ENCODE measurements around the gene KIF1C. TPM values are rescaled to one million over a fixed set of nuclear protein-coding genes. Genes with fewer than 3 reads are reported as not detected.
A peak's percentile ranks its signal among the peaks of the same experiment; 100 is the strongest.

Gene KIF1C
- total and polyA plus RNA-seq, 7 experiments from 2014 or later: 3.0 to 46.5 (median 18.7) TPM

DNA sequence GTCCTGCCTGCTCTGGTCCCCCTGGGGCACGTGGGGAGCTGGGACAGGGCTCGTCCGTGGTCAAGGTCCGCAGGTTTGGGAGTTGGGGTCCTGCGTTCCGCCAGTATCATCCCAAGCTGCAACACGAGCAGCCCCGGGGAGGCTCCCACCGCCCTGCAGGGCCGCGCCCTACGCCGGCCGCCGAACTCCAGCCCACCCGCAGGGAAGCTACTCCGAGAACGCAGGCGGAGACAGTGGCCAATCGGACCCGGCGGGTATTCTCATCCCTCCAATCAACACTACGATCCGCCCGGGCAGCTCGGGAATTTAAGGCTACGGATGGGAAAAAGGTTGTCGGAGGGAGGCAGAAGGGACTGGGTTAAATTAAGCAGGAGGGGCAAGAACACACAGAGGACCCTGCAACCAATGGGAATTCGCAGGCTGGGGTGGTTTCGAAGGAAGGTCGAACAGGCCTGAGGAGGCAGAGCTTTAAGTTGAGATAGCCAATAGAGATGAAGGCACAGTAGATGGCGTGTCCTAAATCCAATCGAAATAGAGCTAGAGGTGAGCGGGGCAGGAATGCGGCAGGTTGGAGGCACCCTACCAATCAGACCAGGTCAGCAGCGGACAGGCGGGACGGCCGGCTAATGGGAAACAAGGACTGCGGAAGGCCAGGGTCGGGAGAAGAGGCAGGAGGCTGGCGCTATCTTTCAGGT is 30.8 kb upstream of the KIF1C start:
- peak overlapping the region in 3 of 9 donors; percentile 72 to 90 (median 81) for H3K27ac Mint-ChIP-seq
- peaks cover 0 to 28% (median 1%) of the 10 kb centered on the region in 3 experiments for H3K36me3 ChIP-seq (ENCODE audit: control insufficient read depth in 2 of 3, insufficient read depth in 3 of 3, low read length in 3 of 3)
- H3K27me3 Mint-ChIP-seq: no peaks in the 10 kb centered on the region
- no peaks in the 10 kb centered on the region for H3K9me3 Mint-ChIP-seq
- no peaks in the 10 kb centered on the region for H3K27me3 ChIP-seq (ENCODE audit: control insufficient read depth in 2 of 2, insufficient read depth in 2 of 2, low read length in 2 of 2)
- H3K27ac ChIP-seq (ENCODE audit: low read depth, low read length): peak overlapping the region; percentile 79
- peak overlapping the region; percentile 93 for H3K4me3 ChIP-seq (ENCODE audit: low read length)
- peaks cover 17 to 22% of the 10 kb centered on the region in 2 donors for H3K4me1 ChIP-seq (ENCODE audit: control insufficient read depth in 2 of 2, insufficient read depth in 2 of 2, low read length in 2 of 2)
- no peaks in the 10 kb centered on the region for H3K9me3 ChIP-seq (ENCODE audit: control insufficient read depth in 2 of 3, low read length in 3 of 3)
- intact Hi-C loops (cut with micrococcal nuclease): loop anchor here (1.0 to 5.0 kb wide), 16 partner anchors 13 to 601 kb away; partner anchors contain the start of genes ARRB2 (in 2 of the 2), CAMTA2 (in 2 of the 2), INCA1 (in 2 of the 2) and KIF1C (in 2 of the 2)
- no peak overlapping the region for H3K4me3 Mint-ChIP-seq
- peaks cover 15 to 32% (median 24%) of the 10 kb centered on the region in 7 donors for H3K4me1 Mint-ChIP-seq
- ATAC-seq (peak; percentile 89), DNase-seq (peak in 8 of 9 donors; percentile 25 to 97 (median 95))
- ChIA-PET CTCF (interaction anchor here (0.5 to 3.1 kb wide), 14 partner anchors 9 to 1122 kb away, joined by 3 to 13 read pairs (median 5); partner anchors contain the start of genes ENO3, PFN1, RNF167 and SLC25A11), POLR2A (interaction anchor here (0.7 to 10.3 kb wide), 24 partner anchors 10 to 601 kb away, joined by 3 to 278 read pairs (median 4); partner anchors contain the start of genes C17orf107, CAMTA2, CHRNE and ENO3)
- peaks cover 3 to 35% (median 10%) of the 10 kb centered on the region in 5 donors for H3K36me3 Mint-ChIP-seq

- Mint-ChIP-seq H3K4me1 (peaks cover 15 to 32% (median 24%) of the 10 kb centered on the region in 7 donors), H3K9me3 (no peaks in the 10 kb centered on the region), H3K4me3 (no peak within 1 kb of the TSS), H3K27me3 (no peaks in the 10 kb centered on the region), H3K36me3 (peaks cover 3 to 35% (median 11%) of the 10 kb centered on the region in 5 donors), H3K27ac (peak within 1 kb of the TSS in 4 of 9 donors; percentile 72 to 90 (median 83))
- Histone ChIP-seq H3K4me3 (ENCODE audit: low read length) (peak within 1 kb of the TSS; percentile 93), H3K27ac (ENCODE audit: low read depth, low read length) (peak within 1 kb of the TSS; percentile 79), H3K4me1 (ENCODE audit: control insufficient read depth in 2 of 2, insufficient read depth in 2 of 2, low read length in 2 of 2) (peaks cover 17 to 22% of the 10 kb centered on the region in 2 donors), H3K9me3 (ENCODE audit: control insufficient read depth in 2 of 3, low read length in 3 of 3) (no peaks in the 10 kb centered on the region), H3K36me3 (ENCODE audit: control insufficient read depth in 2 of 3, insufficient read depth in 3 of 3, low read length in 3 of 3) (peaks cover 0 to 36% (median 5%) of the 10 kb centered on the region in 3 experiments), H3K27me3 (ENCODE audit: control insufficient read depth in 2 of 2, insufficient read depth in 2 of 2, low read length in 2 of 2) (no peaks in the 10 kb centered on the region)
- ChIA-PET POLR2A (interaction anchor here (0.7 to 10.3 kb wide), 27 partner anchors 11 to 602 kb away, joined by 3 to 278 read pairs (median 3); partner anchors contain the start of genes ARRB2, C17orf107, CAMTA2 and CHRNE), CTCF (interaction anchor here (0.5 to 3.1 kb wide), 15 partner anchors 10 to 1123 kb away, joined by 3 to 13 read pairs (median 5); partner anchors contain the start of genes ENO3, PFN1, RNF167 and SLC25A11)
- ATAC-seq (peak; percentile 85), DNase-seq (peak; percentile 87 to 98 (median 96))
- intact Hi-C loops (cut with micrococcal nuclease): loop anchor here (1.0 to 5.0 kb wide), 16 partner anchors 12 to 602 kb away; partner anchors contain the start of genes ARRB2 (in 2 of the 2), CAMTA2 (in 2 of the 2), INCA1 (in 2 of the 2) and KIF1C (in 2 of the 2)
Observed at GRCh38 chr17:4967539-4968485, 29.9 kb upstream of the KIF1C start, which contains the start of gene SPAG7. SPAG7 (minus strand) TSS chr17:4967817; CDS start chr17:4967804, 13 bp downstream.

GRCh38 chr17:4968486-4969046 is 29.2 kb upstream of the KIF1C start:
- Mint-ChIP-seq H3K4me3 (no peak overlapping the region), H3K36me3 (peaks cover 3 to 37% (median 9%) of the 10 kb centered on the region in 5 donors), H3K9me3 (peaks cover 0 to 2% (median 0%) of the 10 kb centered on the region in 11 donors), H3K27me3 (no peaks in the 10 kb centered on the region), H3K27ac (no peak overlapping the region), H3K4me1 (peaks cover 15 to 30% (median 21%) of the 10 kb centered on the region in 7 donors)
- no peak for ATAC-seq
- ChIA-PET CTCF (interaction anchor here (0.9 to 3.1 kb wide), 4 partner anchors 12 to 93 kb away, joined by 3 to 13 read pairs (median 4); no protein-coding TSS in a partner anchor), POLR2A (interaction anchor here (0.7 to 10.3 kb wide), 9 partner anchors 12 to 258 kb away, joined by 3 to 278 read pairs (median 20); partner anchors contain the start of genes ARRB2, C17orf107, CAMTA2 and ENO3)
- Histone ChIP-seq H3K36me3 (ENCODE audit: control insufficient read depth in 2 of 3, insufficient read depth in 3 of 3, low read length in 3 of 3) (peaks cover 0 to 43% (median 5%) of the 10 kb centered on the region in 3 experiments), H3K27me3 (ENCODE audit: control insufficient read depth in 2 of 2, insufficient read depth in 2 of 2, low read length in 2 of 2) (no peaks in the 10 kb centered on the region), H3K27ac (ENCODE audit: low read depth, low read length) (peak overlapping the region; percentile 79), H3K9me3 (ENCODE audit: control insufficient read depth in 2 of 3, low read length in 3 of 3) (no peaks in the 10 kb centered on the region), H3K4me3 (ENCODE audit: low read length) (peak overlapping the region; percentile 93), H3K4me1 (ENCODE audit: control insufficient read depth in 2 of 2, insufficient read depth in 2 of 2, low read length in 2 of 2) (peaks cover 17 to 22% of the 10 kb centered on the region in 2 donors)
- DNase-seq: peak in 2 of 9 donors; percentile 42 to 48
- intact Hi-C loops (cut with micrococcal nuclease): loop anchor here (5.0 kb wide), 2 partner anchors 144 to 601 kb away; partner anchors contain the start of genes UBE2G1 (in 1 of the 2) and ZNF232 (in 1 of the 2)

DNA sequence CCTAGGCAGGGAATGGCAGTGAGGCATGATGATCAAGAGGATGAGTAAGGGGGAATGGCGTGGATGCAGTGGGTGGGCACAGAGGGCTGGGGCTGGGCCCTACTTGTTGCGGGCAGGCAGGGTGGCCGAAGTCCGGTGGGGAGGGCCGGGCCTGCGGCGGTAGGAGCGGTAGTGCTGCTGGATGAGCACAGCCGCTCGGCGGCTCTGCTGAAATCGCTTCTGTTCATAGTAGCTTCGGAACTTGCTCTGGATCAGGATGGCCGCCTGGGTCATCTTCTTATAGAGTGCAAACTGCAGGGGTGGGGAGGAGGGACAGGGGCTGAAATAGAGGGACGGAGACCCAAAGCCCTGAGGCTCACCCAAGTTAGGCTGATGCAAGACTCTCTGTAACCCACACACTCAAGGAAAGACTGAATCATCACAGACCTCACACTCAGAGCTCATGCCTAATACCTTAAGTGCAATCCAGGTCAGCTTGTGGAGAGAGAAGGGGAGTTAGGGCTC is 28.7 kb upstream of the KIF1C start:
- CTCF ChIA-PET: interaction anchor here (0.6 to 3.1 kb wide), 6 partner anchors 12 to 149 kb away, joined by 3 to 13 read pairs (median 4); partner anchors contain the start of gene CHRNE
- peaks cover 3 to 39% (median 9%) of the 10 kb centered on the region in 5 donors for H3K36me3 Mint-ChIP-seq
- H3K27ac ChIP-seq (ENCODE audit: low read depth, low read length): peak overlapping the region; percentile 79
- ATAC-seq: no peak
- H3K27ac Mint-ChIP-seq: peak overlapping the region in 3 of 9 donors; percentile 32 to 79 (median 76)
- no peak overlapping the region for H3K4me3 Mint-ChIP-seq
- no peaks in the 10 kb centered on the region for H3K27me3 ChIP-seq (ENCODE audit: control insufficient read depth in 2 of 2, insufficient read depth in 2 of 2, low read length in 2 of 2)
- no peak overlapping the region for H3K4me3 ChIP-seq (ENCODE audit: low read length)
- no peaks in the 10 kb centered on the region for H3K9me3 ChIP-seq (ENCODE audit: control insufficient read depth in 2 of 3, low read length in 3 of 3)
- POLR2A ChIA-PET: interaction anchor here (1.4 to 10.3 kb wide), 5 partner anchors 11 to 257 kb away, joined by 3 to 278 read pairs (median 50); partner anchors contain the start of genes CAMTA2, ENO3, PFN1 and RNF167
- peak in 1 of 9 donors; percentile 55 for DNase-seq
- peaks cover 0 to 49% (median 8%) of the 10 kb centered on the region in 3 experiments for H3K36me3 ChIP-seq (ENCODE audit: control insufficient read depth in 2 of 3, insufficient read depth in 3 of 3, low read length in 3 of 3)
- peaks cover 15 to 34% (median 22%) of the 10 kb centered on the region in 7 donors for H3K4me1 Mint-ChIP-seq
- no peaks in the 10 kb centered on the region for H3K27me3 Mint-ChIP-seq
- intact Hi-C loops (cut with micrococcal nuclease): loop anchor here (5.0 kb wide), 2 partner anchors 143 to 602 kb away; partner anchors contain the start of genes UBE2G1 (in 1 of the 2) and ZNF232 (in 1 of the 2)
- H3K9me3 Mint-ChIP-seq: peaks cover 0 to 2% (median 0%) of the 10 kb centered on the region in 11 donors
- peaks cover 17 to 22% of the 10 kb centered on the region in 2 donors for H3K4me1 ChIP-seq (ENCODE audit: control insufficient read depth in 2 of 2, insufficient read depth in 2 of 2, low read length in 2 of 2)

GRCh38 chr17:4969551-4970173 is 28.1 kb upstream of the KIF1C start:
- peaks cover 0 to 54% (median 12%) of the 10 kb centered on the region in 3 experiments for H3K36me3 ChIP-seq (ENCODE audit: control insufficient read depth in 2 of 3, insufficient read depth in 3 of 3, low read length in 3 of 3)
- no peak overlapping the region for H3K4me3 ChIP-seq (ENCODE audit: low read length)
- Mint-ChIP-seq H3K4me3 (no peak overlapping the region), H3K9me3 (peaks cover 0 to 2% (median 0%) of the 10 kb centered on the region in 11 donors), H3K27me3 (no peaks in the 10 kb centered on the region), H3K36me3 (peaks cover 3 to 38% (median 9%) of the 10 kb centered on the region in 5 donors), H3K4me1 (peaks cover 15 to 36% (median 24%) of the 10 kb centered on the region in 7 donors), H3K27ac (peak overlapping the region in 3 of 9 donors; percentile 32 to 79 (median 76))
- DNase-seq (peak in 1 of 9 donors; percentile 43), ATAC-seq (no peak)
- intact Hi-C loops (cut with micrococcal nuclease): loop anchor here (5.0 kb wide), 2 partner anchors 143 to 602 kb away; partner anchors contain the start of genes UBE2G1 (in 1 of the 2) and ZNF232 (in 1 of the 2)
- H3K27me3 ChIP-seq (ENCODE audit: control insufficient read depth in 2 of 2, insufficient read depth in 2 of 2, low read length in 2 of 2): no peaks in the 10 kb centered on the region
- H3K4me1 ChIP-seq (ENCODE audit: control insufficient read depth in 2 of 2, insufficient read depth in 2 of 2, low read length in 2 of 2): peaks cover 17 to 22% of the 10 kb centered on the region in 2 donors
- H3K9me3 ChIP-seq (ENCODE audit: control insufficient read depth in 2 of 3, low read length in 3 of 3): no peaks in the 10 kb centered on the region
- peak overlapping the region; percentile 23 for H3K27ac ChIP-seq (ENCODE audit: low read depth, low read length)
- POLR2A ChIA-PET: interaction anchor here (3.1 to 10.3 kb wide), 4 partner anchors 11 to 31 kb away, joined by 21 to 278 read pairs (median 92); partner anchors contain the start of genes CAMTA2, ENO3, PFN1 and RNF167
- CTCF ChIA-PET: interaction anchor here (0.6 to 3.1 kb wide), 7 partner anchors 11 to 150 kb away, joined by 3 to 13 read pairs (median 4); partner anchors contain the start of gene CHRNE
